Panc1 (cell line): ENCODE results near the gene PLCH1.

ENCODE experiments used
- SIN3A ChIP-seq: IDR thresholded peaks from 2 replicates; pipeline ENCODE4 v1.6.1; 2012; ENCODE audit warnings: low read depth, mild to moderate bottlenecking, low read length, moderate library complexity, borderline replicate concordance; ENCODE audit not compliant: insufficient read depth
- TF ChIP-seq, protein P1 (sequence below): fragments of 450-650 bp; IDR thresholded peaks from 2 replicates; pipeline ENCODE4 v1.5.1; 2017; ENCODE audit warnings: mild to moderate bottlenecking

DNA sequence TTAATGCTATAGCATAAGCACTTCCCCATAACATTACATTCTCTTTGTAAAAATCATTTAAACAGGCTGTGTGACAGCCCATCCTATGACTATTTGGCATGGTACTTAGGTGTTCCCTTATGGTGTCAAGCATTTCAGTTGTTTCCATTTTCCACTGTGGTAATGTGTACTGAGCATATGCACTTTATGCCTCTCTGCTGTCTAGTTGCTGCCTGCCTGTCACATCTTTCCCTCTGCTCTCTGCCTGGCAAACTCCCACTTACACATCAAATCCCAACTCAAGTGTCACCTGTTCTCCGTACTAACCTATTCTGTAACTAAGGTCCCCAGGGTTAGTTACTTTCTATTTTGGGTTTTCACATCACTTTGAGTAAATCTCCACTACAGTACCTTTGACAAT, 367.0 kb downstream of the PLCH1 start:
- TF ChIP-seq, protein P1, sequence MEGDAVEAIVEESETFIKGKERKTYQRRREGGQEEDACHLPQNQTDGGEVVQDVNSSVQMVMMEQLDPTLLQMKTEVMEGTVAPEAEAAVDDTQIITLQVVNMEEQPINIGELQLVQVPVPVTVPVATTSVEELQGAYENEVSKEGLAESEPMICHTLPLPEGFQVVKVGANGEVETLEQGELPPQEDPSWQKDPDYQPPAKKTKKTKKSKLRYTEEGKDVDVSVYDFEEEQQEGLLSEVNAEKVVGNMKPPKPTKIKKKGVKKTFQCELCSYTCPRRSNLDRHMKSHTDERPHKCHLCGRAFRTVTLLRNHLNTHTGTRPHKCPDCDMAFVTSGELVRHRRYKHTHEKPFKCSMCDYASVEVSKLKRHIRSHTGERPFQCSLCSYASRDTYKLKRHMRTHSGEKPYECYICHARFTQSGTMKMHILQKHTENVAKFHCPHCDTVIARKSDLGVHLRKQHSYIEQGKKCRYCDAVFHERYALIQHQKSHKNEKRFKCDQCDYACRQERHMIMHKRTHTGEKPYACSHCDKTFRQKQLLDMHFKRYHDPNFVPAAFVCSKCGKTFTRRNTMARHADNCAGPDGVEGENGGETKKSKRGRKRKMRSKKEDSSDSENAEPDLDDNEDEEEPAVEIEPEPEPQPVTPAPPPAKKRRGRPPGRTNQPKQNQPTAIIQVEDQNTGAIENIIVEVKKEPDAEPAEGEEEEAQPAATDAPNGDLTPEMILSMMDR = no peak
- TF ChIP-seq SIN3A = no peak
